Muscle layer of duodenum (tissue), 2 donors: ENCODE data around the gene COL4A1.

Source experiments
- H3K27ac ChIP-seq: one replicate; pipeline ENCODE4 v1.7.0; 2013; ENCODE audit warnings: mild to moderate bottlenecking, low read length
- H3K27me3 ChIP-seq: one replicate; pipeline ENCODE4 v1.7.0; 2013; ENCODE audit warnings: low read depth, mild to moderate bottlenecking, control low read depth, low read length
- H3K36me3 ChIP-seq, 2 donors: one replicate each; pipeline ENCODE4 v1.7.0; 2013; ENCODE audit warnings: low read length in 2 of 2, control low read depth in 1 of 2, mild to moderate bottlenecking in 1 of 2; ENCODE audit not compliant: insufficient read depth in 2 of 2, control insufficient read depth in 1 of 2
- H3K4me1 ChIP-seq, 2 donors: one replicate each; pipeline ENCODE4 v1.7.0; 2013; ENCODE audit warnings: low read length in 2 of 2, mild to moderate bottlenecking in 2 of 2, control low read depth in 1 of 2, moderate library complexity in 1 of 2; ENCODE audit not compliant: insufficient read depth in 2 of 2, control insufficient read depth in 1 of 2
- H3K4me3 ChIP-seq, 2 donors: one replicate each; pipeline ENCODE4 v1.7.0; 2013; ENCODE audit warnings: low read length in 2 of 2, low read depth in 1 of 2, mild to moderate bottlenecking in 1 of 2
- H3K9me3 ChIP-seq, 2 donors: one replicate each; pipeline ENCODE4 v1.7.0; 2013; ENCODE audit warnings: low read length in 2 of 2, control low read depth in 1 of 2, mild to moderate bottlenecking in 1 of 2; ENCODE audit not compliant: control insufficient read depth in 1 of 2
- donor health status: healthy.

Gene COL4A1

DNA sequence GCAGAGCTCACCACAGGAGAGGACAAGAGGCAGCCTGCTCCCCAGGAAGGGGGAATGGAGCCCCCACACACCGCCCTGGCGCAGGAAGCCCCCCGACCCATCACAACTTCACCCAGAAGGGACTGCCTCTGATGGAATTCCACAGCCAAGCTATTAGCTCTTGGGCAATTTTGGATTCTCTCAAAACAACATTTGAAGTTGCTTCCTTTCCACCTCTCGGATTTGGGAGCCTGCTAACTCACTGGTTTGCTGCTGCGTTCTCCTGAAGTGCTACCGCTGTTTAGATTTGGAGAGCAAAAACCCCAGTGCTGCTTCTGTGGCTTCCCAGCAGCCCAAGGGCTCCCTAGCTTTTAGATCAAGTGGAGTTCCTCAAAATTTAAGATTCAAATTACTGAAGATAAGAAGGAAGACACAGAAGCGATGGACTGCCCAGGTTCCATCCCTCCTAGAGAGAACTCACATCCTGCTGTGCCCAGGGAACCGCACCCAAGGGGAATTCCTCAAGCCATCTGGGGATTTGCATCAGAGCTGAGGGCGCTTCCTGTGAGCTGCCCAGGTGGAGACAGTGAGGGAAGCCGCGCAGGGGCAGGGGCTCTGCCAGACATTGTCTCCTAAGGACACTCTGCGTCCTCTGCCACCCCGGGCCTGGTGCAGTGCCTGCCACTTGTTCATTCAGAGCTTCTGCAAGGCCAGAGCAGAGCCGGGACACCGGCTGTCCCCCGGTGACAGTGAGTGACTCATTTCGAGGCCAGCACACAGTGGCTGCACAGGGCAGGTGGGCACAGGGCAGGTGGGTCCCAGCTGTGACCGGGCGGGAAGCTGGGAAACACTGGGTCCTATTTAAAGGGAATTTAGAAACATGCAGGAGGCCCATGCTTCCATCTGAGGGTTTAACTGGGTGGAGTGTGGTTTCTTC is 45.5 kb downstream of the COL4A1 start:
- Histone ChIP-seq H3K36me3 (peaks cover 0 to 3% of the 10 kb centered on the region in 2 donors), H3K4me3 (no peak overlapping the region), H3K27me3 (no peaks in the 10 kb centered on the region), H3K4me1 (peaks cover 16 to 47% of the 10 kb centered on the region in 2 donors), H3K27ac (no peak overlapping the region), H3K9me3 (no peaks in the 10 kb centered on the region)

- H3K27ac ChIP-seq = peak overlapping the region; percentile 34
- H3K36me3 ChIP-seq = no peaks in the 10 kb centered on the region
- H3K9me3 ChIP-seq = no peaks in the 10 kb centered on the region
- no peaks in the 10 kb centered on the region for H3K27me3 ChIP-seq
- no peak overlapping the region for H3K4me3 ChIP-seq
- peaks cover 16 to 49% of the 10 kb centered on the region in 2 donors for H3K4me1 ChIP-seq
Measured at GRCh38 chr13:110259651-110260050, 47.3 kb downstream of the COL4A1 start.

GRCh38 chr13:110258876-110259631 is 47.9 kb downstream of the COL4A1 start:
- H3K4me3 ChIP-seq = no peak overlapping the region
- H3K9me3 ChIP-seq = no peaks in the 10 kb centered on the region
- H3K4me1 ChIP-seq = peaks cover 15 to 45% of the 10 kb centered on the region in 2 donors

DNA sequence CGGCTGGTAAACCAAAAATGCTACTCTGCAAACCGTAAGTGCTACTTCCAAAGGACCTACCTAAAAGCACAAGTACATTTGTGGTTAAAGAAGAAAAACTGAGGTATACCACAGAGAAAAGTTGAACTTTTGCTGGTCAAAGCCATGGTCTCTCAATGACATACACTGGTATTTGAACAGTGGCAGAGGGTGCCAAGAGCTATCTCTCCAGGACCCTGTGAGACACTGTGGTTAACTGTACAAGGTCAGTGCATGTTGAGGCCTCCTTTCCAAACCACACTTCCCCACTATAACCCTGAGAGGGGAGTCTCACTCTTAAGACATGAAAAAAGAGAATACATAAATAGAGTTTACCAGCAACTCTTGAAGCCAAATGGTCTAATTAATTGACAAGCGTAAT is 49.5 kb downstream of the COL4A1 start:
- H3K4me3 ChIP-seq = no peak overlapping the region
- no peaks in the 10 kb centered on the region for H3K36me3 ChIP-seq
- no peaks in the 10 kb centered on the region for H3K27me3 ChIP-seq
- no peaks in the 10 kb centered on the region for H3K9me3 ChIP-seq
- peaks cover 3 to 33% of the 10 kb centered on the region in 2 donors for H3K4me1 ChIP-seq
- no peak overlapping the region for H3K27ac ChIP-seq

More at GRCh38 chr13:110258876-110259631, 47.9 kb downstream of the COL4A1 start:
- H3K36me3 ChIP-seq = no peaks in the 10 kb centered on the region
- no peaks in the 10 kb centered on the region for H3K27me3 ChIP-seq
- H3K27ac ChIP-seq = peak overlapping the region; percentile 34

DNA sequence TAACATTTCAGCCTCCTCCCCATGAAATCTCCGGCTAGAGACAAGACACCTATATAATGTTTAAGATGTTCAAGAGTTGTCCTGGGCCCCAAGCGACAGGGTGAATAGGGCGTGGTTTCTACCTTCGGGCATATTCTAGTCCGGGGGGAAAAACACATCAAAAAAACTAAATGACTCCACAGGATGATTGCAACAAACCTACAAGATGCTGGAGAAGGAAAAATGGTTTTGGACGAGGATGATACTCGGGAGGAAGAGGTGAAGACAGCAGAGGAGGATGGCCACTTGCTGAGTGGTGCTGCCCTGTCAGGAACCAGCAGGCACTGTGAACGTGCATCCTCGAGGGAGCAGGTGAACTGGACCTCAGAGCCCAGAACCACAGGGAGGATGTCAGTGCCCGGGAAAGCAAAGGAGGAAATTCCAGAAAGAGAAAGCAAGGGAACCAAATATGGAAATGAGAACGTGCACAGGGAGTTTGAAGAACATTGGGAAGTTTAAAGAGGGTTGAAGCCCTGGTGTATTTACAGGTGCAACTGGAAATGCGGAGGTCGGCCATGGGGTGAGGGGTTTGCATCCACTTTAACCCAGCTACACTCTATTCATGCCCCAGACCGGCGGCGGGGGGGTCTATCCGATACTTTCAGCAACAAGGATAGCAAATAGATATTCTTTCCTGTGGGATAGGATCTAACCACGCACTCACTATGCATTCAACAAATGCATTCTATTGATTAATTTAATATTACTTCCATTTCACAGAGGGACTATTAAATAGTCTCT is 50.6 kb downstream of the COL4A1 start:
- H3K9me3 ChIP-seq = no peaks in the 10 kb centered on the region
- H3K4me3 ChIP-seq = no peak overlapping the region
- no peaks in the 10 kb centered on the region for H3K27me3 ChIP-seq
- H3K36me3 ChIP-seq = no peaks in the 10 kb centered on the region
- H3K27ac ChIP-seq = peak overlapping the region; percentile 34
- H3K4me1 ChIP-seq = peaks cover 3 to 22% of the 10 kb centered on the region in 2 donors

DNA sequence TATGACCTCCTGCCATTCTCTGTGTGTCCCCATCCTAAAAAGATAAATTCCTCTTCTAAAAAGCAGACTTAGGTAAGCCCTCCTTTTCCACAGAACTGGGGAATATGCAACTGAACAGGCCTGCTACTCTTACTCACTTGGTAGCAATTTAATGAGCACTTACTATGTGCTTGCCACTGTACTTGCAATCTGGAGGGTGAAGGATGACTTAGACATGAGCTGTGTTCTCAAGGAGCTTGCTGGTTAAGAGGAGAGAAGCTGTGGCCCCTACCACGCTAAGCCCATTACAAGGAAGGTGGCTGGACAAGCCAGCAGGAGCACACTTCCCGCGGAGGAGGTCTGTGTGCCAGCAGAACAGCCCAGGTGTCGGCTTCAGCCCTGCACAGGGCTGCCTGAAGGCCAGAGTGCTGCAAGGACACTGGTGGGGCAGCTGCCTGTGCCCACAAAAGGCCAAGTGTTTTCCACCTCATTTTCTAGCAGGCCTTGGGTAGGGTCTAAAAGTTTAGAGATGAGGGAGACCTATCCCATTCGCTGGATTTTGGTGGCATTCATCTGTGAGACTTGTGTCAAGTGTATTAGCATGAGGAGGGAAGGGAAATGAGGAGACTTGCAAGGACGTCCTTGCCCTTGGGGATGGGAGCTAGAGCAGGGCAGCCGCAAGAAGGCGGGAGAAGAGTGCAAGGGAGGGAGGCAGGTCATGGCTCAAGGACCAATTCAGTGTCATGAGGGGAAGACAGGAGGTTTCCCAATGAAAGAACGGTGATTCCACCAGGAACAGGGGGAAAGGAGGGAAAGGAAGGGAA is 52.0 kb downstream of the COL4A1 start:
- peak overlapping the region; percentile 43 for H3K27ac ChIP-seq
- peaks cover 3 to 21% of the 10 kb centered on the region in 2 donors for H3K4me1 ChIP-seq
- no peaks in the 10 kb centered on the region for H3K36me3 ChIP-seq

GRCh38 chr13:110254151-110254679 is 52.7 kb downstream of the COL4A1 start:
- no peak overlapping the region for H3K4me3 ChIP-seq
- H3K27ac ChIP-seq = peak overlapping the region; percentile 43
- H3K27me3 ChIP-seq = no peaks in the 10 kb centered on the region
- H3K9me3 ChIP-seq = no peaks in the 10 kb centered on the region
- H3K4me1 ChIP-seq = peaks cover 4 to 28% of the 10 kb centered on the region in 2 donors
- H3K36me3 ChIP-seq = peaks cover 0 to 1% of the 10 kb centered on the region in 2 donors

More for the DNA sequence above, 52.0 kb downstream of the COL4A1 start:
- Histone ChIP-seq H3K9me3 (no peaks in the 10 kb centered on the region), H3K4me3 (no peak overlapping the region), H3K27me3 (no peaks in the 10 kb centered on the region)

GRCh38 chr13:110251193-110251819 is 55.7 kb downstream of the COL4A1 start:
- peak overlapping the region; percentile 50 for H3K27ac ChIP-seq
- H3K27me3 ChIP-seq = no peaks in the 10 kb centered on the region
- H3K9me3 ChIP-seq = no peaks in the 10 kb centered on the region
- H3K4me1 ChIP-seq = peaks cover 6 to 40% of the 10 kb centered on the region in 2 donors
- H3K4me3 ChIP-seq = no peak overlapping the region
- H3K36me3 ChIP-seq = peaks cover 4 to 6% of the 10 kb centered on the region in 2 donors

DNA sequence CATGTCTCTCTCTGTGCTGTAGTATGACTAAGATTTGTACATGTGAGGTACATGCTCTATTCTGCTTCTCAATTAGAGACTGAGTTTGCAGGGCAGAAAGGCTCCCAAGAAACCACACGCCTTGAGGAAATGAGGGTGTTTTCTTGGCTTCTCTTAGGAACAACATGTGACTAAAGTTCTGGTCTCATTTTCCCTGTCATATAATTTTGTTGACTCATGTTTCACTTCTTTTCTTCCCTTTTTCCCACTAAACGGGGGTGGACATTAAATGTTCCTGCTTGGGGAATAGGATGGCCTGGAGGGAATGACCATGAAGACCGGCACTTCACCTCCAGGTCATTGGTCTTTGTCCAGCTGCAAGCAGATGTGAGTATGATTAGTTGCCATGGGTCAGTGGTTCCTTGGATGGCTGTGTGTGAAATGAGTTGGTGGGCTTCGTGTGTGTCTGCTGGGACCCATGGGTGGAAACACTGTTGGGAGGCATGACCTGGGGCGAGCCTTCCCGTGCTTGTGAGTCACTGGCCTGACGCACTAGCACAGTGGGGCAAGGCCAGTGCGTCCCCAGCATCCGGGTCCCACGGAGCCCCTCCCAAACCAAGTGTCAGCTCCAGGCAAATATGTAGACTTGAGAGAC is 56.6 kb downstream of the COL4A1 start:
- Histone ChIP-seq H3K4me3 (no peak overlapping the region), H3K36me3 (peaks cover 4 to 6% of the 10 kb centered on the region in 2 donors), H3K9me3 (no peaks in the 10 kb centered on the region), H3K27ac (peak overlapping the region; percentile 50), H3K4me1 (peaks cover 6 to 39% of the 10 kb centered on the region in 2 donors), H3K27me3 (no peaks in the 10 kb centered on the region)
